ENCODE measurements around the gene BSN. TPM values are rescaled to one million over a fixed set of nuclear protein-coding genes. Genes with fewer than 3 reads are reported as not detected.

BSN gene
- total RNA-seq, 1 donor from 2014 or later = 0.62 TPM

DNA sequence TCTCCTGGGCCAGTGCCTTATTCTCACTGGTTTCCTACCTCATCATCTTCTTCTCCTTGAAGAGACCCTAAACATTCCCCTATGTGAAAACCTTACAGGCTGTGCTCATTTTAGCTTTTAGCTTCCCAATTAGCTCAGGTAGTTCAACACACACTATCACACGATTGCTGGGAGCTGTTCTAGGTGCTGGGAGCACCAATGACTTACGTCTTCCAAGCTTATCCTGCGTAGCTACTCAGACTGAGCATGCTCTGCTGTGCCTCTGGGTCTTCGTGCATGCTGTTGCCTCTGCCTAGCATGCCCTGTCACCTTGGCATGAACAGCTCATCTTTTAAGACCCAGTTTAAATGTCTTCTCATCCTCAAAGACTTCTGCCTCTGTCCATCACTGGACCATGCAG lies 64.1 kb downstream of the BSN start:
- DNase-seq (ENCODE audit: low spot score) (no peak), ATAC-seq (no peak)
- intact Hi-C loops (cut with DNase I) = no loop called here

GRCh38 chr3:49619649-49620048 lies 65.4 kb downstream of the BSN start:
- intact Hi-C loops (cut with DNase I) = no loop called here
- DNase-seq (ENCODE audit: low spot score) (no peak), ATAC-seq (no peak)

GRCh38 chr3:49620728-49621127 lies 66.5 kb downstream of the BSN start:
- DNase-seq (ENCODE audit: low spot score) (no peak), ATAC-seq (no peak)
- intact Hi-C loops (cut with DNase I) = no loop called here

GRCh38 chr3:49623071-49623470 lies 68.8 kb downstream of the BSN start:
- DNase-seq (ENCODE audit: low spot score) (no peak), ATAC-seq (no peak)
- intact Hi-C loops (cut with DNase I) = no loop called here

DNA sequence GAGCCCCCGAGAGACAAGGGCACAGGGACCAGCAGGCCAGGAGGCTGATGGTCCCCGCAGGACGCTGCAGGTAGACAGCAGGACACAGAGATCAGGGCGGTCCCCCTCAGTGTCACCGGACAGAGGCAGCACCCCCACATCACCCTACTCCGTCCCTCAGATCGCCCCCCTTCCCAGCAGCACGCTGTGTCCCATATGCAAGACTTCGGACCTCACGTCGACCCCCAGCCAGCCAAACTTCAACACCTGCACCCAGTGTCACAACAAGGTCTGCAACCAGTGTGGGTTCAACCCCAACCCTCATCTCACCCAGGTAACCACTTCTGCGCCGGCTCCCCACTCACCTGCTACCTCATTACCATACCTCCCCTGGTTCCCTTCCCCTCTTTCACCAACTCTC lies 70.8 kb downstream of the BSN start:
- ATAC-seq = no peak
- intact Hi-C loops (cut with DNase I) = no loop called here
- no peak for DNase-seq (ENCODE audit: low spot score)

GRCh38 chr3:49626101-49626581 lies 71.9 kb downstream of the BSN start:
- ATAC-seq = no peak
- DNase-seq (ENCODE audit: low spot score) = no peak
- intact Hi-C loops (cut with DNase I) = loop anchor here (2.0 kb wide), 1 partner anchor 21 kb away; no protein-coding TSS in a partner anchor

DNA sequence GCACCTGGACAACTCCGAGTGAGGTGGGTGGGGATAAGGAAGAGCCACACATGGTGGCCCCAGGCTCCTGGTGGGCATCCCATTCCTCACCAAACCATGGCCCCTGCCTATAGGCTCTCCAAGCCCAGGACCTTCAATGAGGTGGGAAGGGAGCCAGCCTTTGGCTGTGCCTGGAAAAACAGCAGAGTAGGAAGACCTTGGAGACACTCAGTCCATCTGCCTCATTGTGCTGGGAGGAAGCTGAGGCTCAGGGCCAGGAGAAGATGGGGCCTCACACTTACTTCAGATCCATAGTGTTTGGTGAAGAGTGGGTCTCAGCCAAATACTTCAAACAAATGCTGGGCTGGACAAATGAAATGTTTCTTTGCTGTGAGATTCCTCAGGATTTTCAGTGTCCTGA lies 72.5 kb downstream of the BSN start:
- intact Hi-C loops (cut with DNase I) = loop anchor here (2.0 kb wide), 1 partner anchor 20 kb away; no protein-coding TSS in a partner anchor
- DNase-seq (ENCODE audit: low spot score) (no peak), ATAC-seq (no peak)

DNA sequence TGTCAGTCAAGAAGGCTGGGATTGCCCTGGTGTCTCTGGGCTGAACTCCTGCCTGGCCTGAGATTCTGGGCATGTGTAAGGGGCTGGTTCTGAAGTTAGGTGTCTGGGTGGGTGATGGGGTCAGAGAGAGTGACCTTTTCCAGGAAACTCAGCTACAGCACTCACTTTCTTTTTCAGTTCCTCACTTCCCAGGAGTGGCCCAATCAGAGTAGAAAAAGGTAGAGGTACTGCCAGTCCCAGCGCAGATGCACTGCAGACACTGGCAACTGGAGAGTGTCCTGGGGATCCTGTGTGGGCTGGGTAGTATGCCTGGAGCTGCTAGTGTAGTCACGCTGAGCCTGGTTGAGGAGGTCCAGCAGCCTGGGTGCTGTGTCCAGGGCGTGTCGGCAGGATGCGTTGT lies 73.4 kb downstream of the BSN start:
- no peak for DNase-seq (ENCODE audit: low spot score)
- no peak for ATAC-seq
- intact Hi-C loops (cut with DNase I) = loop anchor here (2.0 kb wide), 1 partner anchor 19 kb away; no protein-coding TSS in a partner anchor

DNA sequence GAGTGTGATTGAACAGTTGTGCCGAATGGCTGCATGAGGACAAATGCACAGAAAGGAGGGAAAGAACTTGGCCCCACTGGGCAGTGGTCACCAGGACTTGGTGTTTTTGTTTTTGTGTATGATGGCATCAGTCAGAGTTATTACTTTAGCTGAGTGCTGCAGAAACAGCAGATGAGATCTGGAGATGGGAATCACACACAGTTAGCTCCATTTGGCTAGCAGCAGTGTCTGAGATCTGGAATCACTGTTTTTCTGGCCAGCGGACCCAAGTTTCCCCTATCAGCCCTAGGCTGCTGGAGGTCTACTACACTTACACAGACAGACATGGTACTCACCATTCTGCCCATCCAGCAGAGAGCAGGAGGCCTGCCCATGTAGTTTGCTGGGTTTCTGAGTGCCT lies 74.0 kb downstream of the BSN start:
- DNase-seq (ENCODE audit: low spot score) = no peak
- no peak for ATAC-seq
- intact Hi-C loops (cut with DNase I) = no loop called here

DNA sequence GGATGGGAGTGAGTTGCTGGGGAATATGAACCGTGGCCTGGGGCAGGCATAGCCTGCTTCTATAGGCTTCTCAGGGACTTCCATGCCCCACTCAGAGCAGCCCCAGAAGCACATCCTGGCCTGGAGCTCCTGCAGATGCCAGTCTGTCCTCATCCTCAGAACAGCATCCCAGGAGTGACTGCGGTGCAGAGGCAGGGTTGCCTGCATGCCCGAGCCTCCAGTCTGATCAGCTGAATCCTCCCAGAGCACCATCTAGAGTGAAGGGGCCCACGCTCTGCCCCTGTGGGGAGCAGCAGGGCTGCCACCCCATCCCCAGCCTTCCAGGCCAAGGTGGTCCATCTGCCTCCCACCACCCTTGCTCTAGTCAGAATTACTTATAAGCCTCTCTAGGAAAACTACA lies 75.2 kb downstream of the BSN start:
- no peak for ATAC-seq
- intact Hi-C loops (cut with DNase I) = no loop called here

DNA sequence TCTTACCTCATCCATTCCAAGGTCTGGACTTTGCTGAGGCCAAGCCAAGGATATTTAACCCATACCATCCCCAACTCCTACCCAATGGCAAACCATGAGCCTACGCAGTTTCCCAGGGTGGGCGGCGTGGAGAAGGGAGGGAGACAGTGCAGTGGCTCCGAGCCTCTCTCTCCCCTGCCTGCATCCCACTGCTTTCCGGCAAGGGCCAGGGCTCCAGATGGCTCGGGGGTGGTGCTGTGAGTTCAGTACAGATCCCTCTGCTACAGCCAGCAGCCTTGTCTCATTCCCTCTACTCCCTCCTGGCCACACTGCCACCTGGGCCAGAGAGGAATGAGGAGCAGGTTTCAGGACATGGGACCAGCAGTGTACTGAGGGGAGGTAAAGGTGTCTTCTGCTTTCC lies 75.6 kb downstream of the BSN start:
- intact Hi-C loops (cut with DNase I) = no loop called here
- DNase-seq (ENCODE audit: low spot score) (no peak), ATAC-seq (no peak)

More for the DNA sequence above, 75.2 kb downstream of the BSN start:
- no peak for DNase-seq (ENCODE audit: low spot score)

DNA sequence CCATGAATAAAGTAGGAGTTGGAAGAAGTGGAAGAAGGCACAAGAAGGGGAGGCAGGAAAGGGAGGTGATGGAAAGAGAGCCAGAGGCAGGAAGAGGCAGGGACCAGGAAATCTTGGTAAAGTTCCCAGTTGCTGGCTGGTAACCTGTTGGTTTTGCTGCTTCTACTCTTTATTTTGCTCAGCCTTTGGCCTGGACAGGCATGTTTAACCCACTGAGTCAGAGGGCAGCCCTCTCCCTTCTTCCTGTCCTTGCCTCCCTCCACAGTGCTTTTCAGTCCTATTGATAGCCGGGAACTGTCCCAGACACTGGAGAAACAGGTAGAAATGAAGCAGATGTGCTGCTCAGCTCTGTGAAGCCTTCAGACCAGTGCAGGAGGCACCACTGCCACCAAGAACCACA lies 76.5 kb downstream of the BSN start:
- intact Hi-C loops (cut with DNase I) = no loop called here
- ATAC-seq (no peak), DNase-seq (ENCODE audit: low spot score) (no peak)

- DNase-seq (ENCODE audit: low spot score) = no peak
- ATAC-seq = no peak
- intact Hi-C loops (cut with DNase I) = no loop called here
Observed at GRCh38 chr3:49634736-49635135, 80.5 kb downstream of the BSN start.

DNA sequence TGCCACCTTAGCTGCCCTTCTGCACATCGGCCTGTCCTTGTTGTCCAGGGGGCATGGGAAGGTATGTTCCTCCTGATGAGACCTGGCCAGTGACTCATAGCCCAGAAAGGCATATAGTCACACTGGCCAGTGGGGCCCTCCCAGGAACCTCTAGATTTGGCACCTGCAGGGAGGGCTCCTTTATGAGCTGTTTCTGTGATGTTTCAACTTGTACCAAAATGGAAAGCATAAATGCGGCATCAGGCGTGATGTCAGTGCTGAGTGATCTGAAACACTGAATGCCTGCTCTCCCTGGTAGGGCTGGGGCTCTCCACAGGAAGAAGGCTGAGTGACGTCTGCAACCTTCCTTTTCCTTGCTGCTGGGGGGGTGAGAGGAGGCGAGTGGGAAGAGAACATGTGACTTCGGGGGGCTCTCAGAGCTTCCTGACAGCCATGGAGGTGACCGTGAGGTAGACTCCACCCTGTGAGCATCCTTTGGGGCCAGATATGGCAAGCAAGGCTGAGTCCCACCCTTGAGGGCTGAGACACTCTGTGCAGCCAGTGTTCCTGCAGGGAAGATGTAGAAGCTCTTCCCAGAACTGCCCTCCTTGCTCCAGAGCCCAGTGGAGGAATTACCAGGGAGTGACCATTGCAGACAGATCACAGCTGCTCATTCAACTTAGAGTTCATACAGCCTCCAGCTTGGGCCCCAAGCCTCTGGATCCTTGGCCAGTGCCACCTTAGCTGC lies 82.8 kb downstream of the BSN start:
- no peak for ATAC-seq
- intact Hi-C loops (cut with DNase I) = no loop called here
- DNase-seq (ENCODE audit: low spot score) = no peak

DNA sequence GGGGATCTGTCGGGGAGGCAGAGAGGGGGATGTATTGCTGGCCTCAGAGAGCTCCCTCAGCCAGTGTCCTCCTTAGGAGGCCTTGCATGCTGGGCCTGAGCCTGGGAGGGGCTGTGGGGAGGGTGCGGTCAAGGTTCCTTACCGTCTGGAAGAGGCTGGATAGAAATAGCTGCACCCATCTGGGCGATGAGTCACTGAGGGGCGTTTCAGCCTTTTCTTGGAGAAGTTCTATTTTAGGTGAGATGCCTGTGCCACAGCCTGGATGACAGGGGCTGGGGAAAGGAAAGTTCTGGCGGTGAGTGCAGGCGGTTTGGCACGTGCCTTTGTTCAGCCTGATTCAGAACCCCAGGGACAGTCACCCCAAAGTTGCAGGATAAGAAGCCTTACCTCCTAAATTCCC lies 84.2 kb downstream of the BSN start:
- no peak for ATAC-seq
- DNase-seq (ENCODE audit: low spot score) = no peak
- intact Hi-C loops (cut with DNase I) = no loop called here

DNA sequence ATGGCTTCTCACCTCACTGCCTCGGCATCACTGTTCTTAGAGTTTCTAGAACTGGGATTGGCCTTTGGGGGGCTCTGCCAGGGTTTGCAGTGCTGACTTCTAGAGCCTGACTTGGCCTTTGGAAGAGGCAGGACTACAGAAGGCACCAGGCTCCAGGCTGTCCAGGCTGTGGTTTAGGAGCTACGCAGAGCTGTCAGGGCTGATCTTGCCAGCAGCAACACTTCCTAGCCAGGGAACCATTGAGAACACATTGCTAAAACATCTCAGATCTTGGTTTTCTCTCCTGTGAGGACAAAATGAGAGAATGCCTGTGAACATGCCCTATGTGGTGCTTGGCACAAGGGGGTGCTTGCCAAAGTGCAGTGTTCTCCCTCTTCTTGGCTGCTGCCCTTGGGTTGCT lies 85.3 kb downstream of the BSN start:
- intact Hi-C loops (cut with DNase I) = no loop called here
- no peak for DNase-seq (ENCODE audit: low spot score)
- ATAC-seq = no peak

DNA sequence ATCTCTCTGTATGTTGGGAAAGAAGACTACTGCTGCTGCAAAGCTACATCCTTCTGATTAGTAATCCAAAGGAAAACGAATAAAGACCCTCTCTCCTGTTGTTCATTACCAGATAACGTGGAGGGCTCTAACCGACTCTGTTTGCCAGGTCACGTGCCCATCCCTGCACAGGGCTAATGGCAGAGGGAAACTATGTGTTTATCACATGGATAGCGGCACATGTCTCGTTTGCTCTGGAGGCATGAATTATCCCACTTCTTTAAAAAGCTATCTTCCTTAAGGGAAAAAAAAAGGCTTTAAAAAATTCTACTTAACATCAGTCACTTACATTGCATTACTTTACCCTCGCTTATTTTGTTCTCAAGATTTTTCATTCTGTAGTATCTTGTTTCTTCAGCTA lies 87.0 kb downstream of the BSN start:
- DNase-seq (ENCODE audit: low spot score) (no peak), ATAC-seq (no peak)
- intact Hi-C loops (cut with DNase I) = no loop called here

DNA sequence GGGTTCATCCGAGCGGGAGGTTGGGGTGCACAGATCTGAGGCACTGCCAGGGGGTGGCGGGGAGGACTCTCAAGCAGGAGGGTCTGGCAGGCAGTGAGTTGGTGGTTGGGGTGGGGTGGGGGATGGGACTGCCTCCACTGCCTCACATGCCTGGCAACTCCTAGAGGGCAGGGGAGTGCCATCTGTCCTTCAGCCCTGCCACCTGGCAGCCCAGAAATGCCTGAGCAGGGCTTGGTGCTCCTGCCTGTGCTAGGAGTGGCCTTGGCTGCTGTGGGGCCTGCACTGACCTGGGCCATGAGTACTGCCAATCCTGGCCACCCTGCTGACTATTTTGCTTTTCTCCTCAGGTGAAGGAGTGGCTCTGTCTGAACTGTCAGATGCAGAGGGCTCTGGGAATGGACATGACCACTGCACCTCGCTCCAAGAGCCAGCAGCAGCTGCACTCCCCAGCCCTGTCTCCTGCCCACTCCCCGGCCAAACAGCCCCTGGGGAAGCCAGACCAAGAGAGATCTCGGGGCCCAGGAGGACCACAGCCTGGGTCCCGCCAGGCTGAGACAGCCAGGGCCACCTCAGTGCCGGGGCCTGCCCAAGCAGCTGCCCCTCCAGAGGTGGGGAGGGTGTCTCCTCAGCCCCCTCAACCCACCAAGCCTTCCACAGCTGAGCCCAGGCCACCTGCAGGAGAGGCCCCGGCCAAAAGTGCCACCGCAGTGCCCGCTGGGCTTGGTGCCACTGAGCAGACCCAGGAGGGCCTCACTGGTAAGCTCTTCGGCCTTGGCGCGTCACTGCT lies 87.8 kb downstream of the BSN start:
- no peak for DNase-seq (ENCODE audit: low spot score)
- intact Hi-C loops (cut with DNase I) = no loop called here
- ATAC-seq = no peak

- intact Hi-C loops (cut with DNase I) = no loop called here
- no peak for ATAC-seq
Observed at GRCh38 chr3:49642708-49643145, 88.5 kb downstream of the BSN start.

DNA sequence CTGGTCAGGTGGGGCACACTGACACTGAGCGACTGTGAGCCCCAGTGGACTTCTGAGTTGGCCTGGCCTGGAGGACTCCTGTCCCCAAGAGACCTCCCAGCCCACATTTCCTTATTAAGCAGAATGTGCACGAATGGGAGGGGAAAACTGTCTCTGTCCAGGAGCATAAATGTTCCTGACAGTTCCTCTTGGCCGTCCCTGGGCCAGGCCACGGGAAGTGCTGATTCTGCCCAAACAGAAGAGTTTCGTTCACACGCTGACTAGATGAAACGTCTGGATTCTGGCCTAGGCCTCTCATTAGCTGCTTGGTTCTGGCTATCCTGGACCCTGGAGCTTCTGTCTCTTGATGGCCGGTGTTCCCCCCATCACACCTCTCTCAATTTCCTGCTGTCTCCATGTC lies 90.4 kb downstream of the BSN start:
- intact Hi-C loops (cut with DNase I) = no loop called here
- DNase-seq (ENCODE audit: low spot score) (no peak), ATAC-seq (peak; percentile 29)

More at GRCh38 chr3:49642708-49643145, 88.5 kb downstream of the BSN start:
- no peak for DNase-seq (ENCODE audit: low spot score)
